HUES48 (cell line): ENCODE results near the gene GLOD5.
"Not testable (repeated sequence)": the region's sequence is repeated elsewhere in the genome, so short reads cannot be mapped to it uniquely, and the experiment has no call there.

Source experiments
- H3K27ac ChIP-seq: one replicate; pipeline ENCODE4 v1.7.0; 2013; ENCODE audit warnings: low read depth, low read length, inconsistent platforms
- H3K27me3 ChIP-seq: 2 replicates; pipeline ENCODE4 v1.6.1; 2013; ENCODE audit warnings: mild to moderate bottlenecking, low read length; ENCODE audit not compliant: control insufficient read depth, insufficient read depth
- H3K36me3 ChIP-seq: 2 replicates; pipeline ENCODE4 v1.6.1; 2013; ENCODE audit warnings: low read length; ENCODE audit not compliant: control insufficient read depth, insufficient read depth
- H3K4me1 ChIP-seq: 2 replicates; pipeline ENCODE4 v1.6.1; 2013; ENCODE audit warnings: mild to moderate bottlenecking, low read length; ENCODE audit not compliant: control insufficient read depth, insufficient read depth
- H3K4me3 ChIP-seq: 2 replicates; pipeline ENCODE4 v1.5.1; 2013; ENCODE audit warnings: mild to moderate bottlenecking, low read depth, low read length
- H3K9ac ChIP-seq: 2 replicates; pipeline ENCODE4 v1.6.1; 2013; ENCODE audit warnings: mild to moderate bottlenecking, low read depth, low read length, moderate library complexity
- H3K9me3 ChIP-seq: 2 replicates; pipeline ENCODE4 v1.6.1; 2013; ENCODE audit warnings: low read length; ENCODE audit not compliant: control insufficient read depth, insufficient read depth

The GLOD5 gene

DNA sequence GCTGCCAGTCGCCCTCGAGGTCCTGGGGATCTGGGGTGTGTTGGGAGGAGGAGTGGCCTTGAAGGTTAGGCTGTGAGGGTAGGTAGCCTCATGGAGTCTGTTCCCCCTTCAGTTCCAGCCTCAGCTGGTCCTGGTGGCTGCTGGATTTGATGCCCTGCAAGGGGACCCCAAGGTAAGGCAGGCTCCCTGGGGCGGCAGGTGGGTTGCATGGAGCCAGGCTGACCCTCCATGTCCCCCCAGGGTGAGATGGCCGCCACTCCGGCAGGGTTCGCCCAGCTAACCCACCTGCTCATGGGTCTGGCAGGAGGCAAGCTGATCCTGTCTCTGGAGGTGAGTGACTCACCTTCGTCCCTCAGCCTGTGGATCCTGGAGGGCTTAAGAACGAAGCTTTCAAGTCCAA is 53.2 kb downstream of the GLOD5 start:
- Histone ChIP-seq H3K9ac (no peak overlapping the region), H3K4me3 (no peak overlapping the region)

DNA sequence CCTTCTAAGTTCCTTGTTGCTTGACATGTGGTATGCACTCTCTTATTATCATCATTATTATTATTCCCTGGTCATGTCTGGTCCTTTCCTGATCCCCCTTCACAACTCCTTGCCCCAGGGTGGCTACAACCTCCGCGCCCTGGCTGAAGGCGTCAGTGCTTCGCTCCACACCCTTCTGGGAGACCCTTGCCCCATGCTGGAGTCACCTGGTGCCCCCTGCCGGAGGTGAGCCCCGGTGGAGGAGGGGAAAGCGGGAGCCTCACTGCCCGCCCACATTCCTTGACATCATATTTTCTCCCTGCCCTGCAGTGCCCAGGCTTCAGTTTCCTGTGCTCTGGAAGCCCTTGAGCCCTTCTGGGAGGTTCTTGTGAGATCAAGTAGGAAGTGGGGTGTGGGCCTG is 53.7 kb downstream of the GLOD5 start:
- no peak overlapping the region for H3K27ac ChIP-seq
- H3K36me3 ChIP-seq = peaks cover 29% of the 10 kb centered on the region; the same call in 1 of the 2 replicates
- H3K27me3 ChIP-seq = no peaks in the 10 kb centered on the region
- H3K4me1 ChIP-seq = no peaks in the 10 kb centered on the region
- H3K9me3 ChIP-seq = peaks cover 38% of the 10 kb centered on the region
- no peak overlapping the region for H3K4me3 ChIP-seq
- H3K9ac ChIP-seq = no peak overlapping the region

More for the DNA sequence above, 53.2 kb downstream of the GLOD5 start:
- H3K36me3 ChIP-seq = peaks cover 29% of the 10 kb centered on the region; the same call in 1 of the 2 replicates
- peaks cover 36% of the 10 kb centered on the region for H3K9me3 ChIP-seq
- no peaks in the 10 kb centered on the region for H3K4me1 ChIP-seq
- no peaks in the 10 kb centered on the region for H3K27me3 ChIP-seq
- H3K27ac ChIP-seq = no peak overlapping the region

DNA sequence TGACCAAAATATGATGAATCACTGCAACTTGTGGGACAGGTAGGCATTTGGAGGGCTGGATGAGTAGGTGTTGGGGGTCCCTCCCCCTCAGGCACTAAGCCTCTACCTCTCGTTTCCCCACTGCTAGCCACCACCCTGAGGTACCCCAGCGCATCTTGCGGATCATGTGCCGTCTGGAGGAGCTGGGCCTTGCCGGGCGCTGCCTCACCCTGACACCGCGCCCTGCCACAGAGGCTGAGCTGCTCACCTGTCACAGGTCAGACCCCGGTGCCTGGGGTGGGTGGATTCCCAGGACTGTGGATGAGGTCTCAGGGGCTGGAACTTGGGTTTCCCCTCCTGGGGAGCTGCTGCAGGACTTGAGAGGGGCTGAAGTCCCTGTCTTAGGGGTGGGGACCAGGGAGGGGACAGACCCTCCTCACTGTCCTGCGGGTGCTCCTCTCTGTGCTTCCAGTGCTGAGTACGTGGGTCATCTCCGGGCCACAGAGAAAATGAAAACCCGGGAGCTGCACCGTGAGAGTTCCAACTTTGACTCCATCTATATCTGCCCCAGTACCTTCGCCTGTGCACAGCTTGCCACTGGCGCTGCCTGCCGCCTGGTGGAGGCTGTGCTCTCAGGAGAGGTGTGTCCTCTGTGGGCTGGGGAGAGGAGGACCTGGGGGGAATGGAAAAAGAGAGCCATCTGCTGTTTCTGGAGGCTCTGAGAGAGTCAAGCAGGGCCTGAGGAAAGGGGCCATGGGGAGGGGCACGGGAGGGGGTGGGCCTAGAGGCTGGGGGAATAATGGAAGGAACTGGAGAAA is 54.7 kb downstream of the GLOD5 start:
- Histone ChIP-seq H3K4me3 (no peak overlapping the region), H3K36me3 (peaks cover 29% of the 10 kb centered on the region; the same call in 1 of the 2 replicates), H3K27me3 (no peaks in the 10 kb centered on the region), H3K4me1 (no peaks in the 10 kb centered on the region), H3K27ac (no peak overlapping the region), H3K9me3 (peaks cover 38% of the 10 kb centered on the region), H3K9ac (no peak overlapping the region)

DNA sequence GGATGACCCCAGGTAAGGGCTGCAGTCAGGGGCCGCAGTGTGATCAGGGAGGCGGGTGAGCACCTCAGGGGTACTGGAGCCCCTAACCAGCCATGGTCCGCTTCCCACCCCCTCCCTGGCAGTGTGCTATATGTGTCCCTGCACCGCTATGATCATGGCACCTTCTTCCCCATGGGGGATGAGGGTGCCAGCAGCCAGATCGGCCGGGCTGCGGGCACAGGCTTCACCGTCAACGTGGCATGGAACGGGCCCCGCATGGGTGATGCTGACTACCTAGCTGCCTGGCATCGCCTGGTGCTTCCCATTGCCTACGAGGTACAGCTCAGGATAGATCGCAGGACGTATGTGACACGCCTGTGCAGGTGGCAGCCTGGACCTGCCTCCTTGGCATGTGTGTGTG is 56.6 kb downstream of the GLOD5 start:
- peaks cover 22% of the 10 kb centered on the region; the same call in 1 of the 2 replicates for H3K36me3 ChIP-seq
- H3K27me3 ChIP-seq = no peaks in the 10 kb centered on the region
- H3K27ac ChIP-seq = no peak overlapping the region
- H3K4me3 ChIP-seq = no peak overlapping the region
- no peaks in the 10 kb centered on the region for H3K4me1 ChIP-seq
- no peak overlapping the region for H3K9ac ChIP-seq
- H3K9me3 ChIP-seq = peaks cover 50% of the 10 kb centered on the region

DNA sequence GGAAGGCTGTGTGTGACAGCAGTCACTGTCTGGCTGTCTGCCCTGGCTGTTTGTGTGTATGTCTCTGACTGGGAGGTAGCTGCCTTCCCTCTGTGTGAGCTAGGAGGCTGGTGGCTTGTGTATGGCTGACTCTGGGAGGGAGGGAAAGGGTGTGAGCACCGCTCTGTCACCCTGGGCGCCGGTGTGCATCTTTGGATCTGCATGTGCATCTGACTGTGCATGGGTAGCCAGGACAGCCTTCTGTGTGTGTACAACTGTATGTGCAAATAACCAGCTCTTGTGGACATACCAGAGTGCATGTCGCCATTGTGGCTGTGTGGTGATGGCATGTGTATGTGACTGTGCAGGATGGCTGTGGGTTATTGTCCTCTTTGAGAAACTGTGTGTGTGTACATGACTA is 57.3 kb downstream of the GLOD5 start:
- peaks cover 27% of the 10 kb centered on the region for H3K36me3 ChIP-seq
- no peak overlapping the region for H3K4me3 ChIP-seq
- no peak overlapping the region for H3K27ac ChIP-seq
- H3K9ac ChIP-seq = no peak overlapping the region
- H3K27me3 ChIP-seq = no peaks in the 10 kb centered on the region
- no peaks in the 10 kb centered on the region for H3K4me1 ChIP-seq
- peaks cover 45% of the 10 kb centered on the region for H3K9me3 ChIP-seq

- not testable (repeated sequence) for H3K4me3 ChIP-seq, H3K9ac ChIP-seq, H3K27me3 ChIP-seq, H3K4me1 ChIP-seq, H3K27ac ChIP-seq
- H3K36me3 ChIP-seq = peaks cover 27% of the 10 kb centered on the region
- peaks cover 46% of the 10 kb centered on the region for H3K9me3 ChIP-seq
Measured at GRCh38 chrX:48819394-48819793, 57.8 kb downstream of the GLOD5 start.

DNA sequence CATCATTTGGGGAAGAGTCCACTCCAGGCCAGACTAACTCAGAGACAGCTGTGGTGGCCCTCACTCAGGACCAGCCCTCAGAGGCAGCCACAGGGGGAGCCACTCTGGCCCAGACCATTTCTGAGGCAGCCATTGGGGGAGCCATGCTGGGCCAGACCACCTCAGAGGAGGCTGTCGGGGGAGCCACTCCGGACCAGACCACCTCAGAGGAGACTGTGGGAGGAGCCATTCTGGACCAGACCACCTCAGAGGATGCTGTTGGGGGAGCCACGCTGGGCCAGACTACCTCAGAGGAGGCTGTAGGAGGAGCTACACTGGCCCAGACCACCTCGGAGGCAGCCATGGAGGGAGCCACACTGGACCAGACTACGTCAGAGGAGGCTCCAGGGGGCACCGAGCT is 61.5 kb downstream of the GLOD5 start:
- Histone ChIP-seq H3K36me3 (peaks cover 14% of the 10 kb centered on the region), H3K27ac (no peak overlapping the region), H3K4me1 (no peaks in the 10 kb centered on the region)

More for the DNA sequence above, 61.5 kb downstream of the GLOD5 start:
- H3K9ac ChIP-seq = no peak overlapping the region
- peaks cover 34% of the 10 kb centered on the region for H3K9me3 ChIP-seq
- no peak overlapping the region for H3K4me3 ChIP-seq
- peaks cover 16% of the 10 kb centered on the region; the same call in 1 of the 2 replicates for H3K27me3 ChIP-seq
